HCT116 (cell line): ENCODE measurements around the gene DMD. TPM values are rescaled to one million over a fixed set of nuclear protein-coding genes. Genes with fewer than 3 reads are reported as not detected.

Experiments
- ATAC-seq: fragments of 200-7000 bp; cut with Tn5 transposase; 2 replicates; pipeline ENCODE4 v1.9.1; 2020; ENCODE audit warnings: mild to moderate bottlenecking, moderate library complexity
- BruUV-seq: library from RNA; stranded (reverse); fragments of 400-500 nt; replicated peaks from 2 replicates; lab custom pipeline; 2021; lab: Mats Ljungman, UMichigan
- CTCF ChIA-PET: fragments of 300-600 bp; sonication (Branson Sonifier 250); formaldehyde crosslinking; loops from one replicate; lab custom pipeline; 2021; ENCODE audit warnings: antibody characterized with exemption; lab: Charles Lee
- POLR2A ChIA-PET: fragments of 300-600, 350-600 bp; sonication (Branson Sonifier 250); formaldehyde crosslinking; loops from one replicate; lab custom pipeline; 2021; ENCODE audit warnings: antibody characterized with exemption; lab: Charles Lee
- RAD21 ChIA-PET, 2 experiments: fragments of 300-600 bp; sonication (Branson Sonifier 250); formaldehyde crosslinking; loops; one replicate each; lab custom pipeline; 2023; ENCODE audit warnings: low total read pairs in 2 of 2; ENCODE audit not compliant: uncharacterized antibody in 2 of 2, unreplicated experiment in 2 of 2, low non-redundant PET in 1 of 2; lab: Charles Lee
- DNase-seq: peaks from one replicate; pipeline ENCODE4 v3.0.0-alpha.2; 2010; ENCODE audit warnings: low read depth, low spot score
- H2AFZ ChIP-seq: fragments of 200-600 bp; shearing (Covaris generic), sonication (generic); 2 replicates; pipeline ENCODE4 v1.6.1; 2017; ENCODE audit warnings: low read depth, mixed run types, mixed read lengths, antibody characterized with exemption, low read length; ENCODE audit not compliant: poor library complexity, severe bottlenecking
- H3K27ac ChIP-seq: 2 replicates; pipeline ENCODE4 v1.5.1; 2012; ENCODE audit warnings: low read depth, low read length
- H3K27me3 ChIP-seq: fragments of 200-600 bp; sonication (generic); 2 replicates; pipeline ENCODE4 v1.6.1; 2016; ENCODE audit warnings: mixed run types, low read length, mixed read lengths; ENCODE audit not compliant: insufficient read depth
- H3K36me3 ChIP-seq, 2 experiments: fragments of 200-500 bp in 1 of 2; fragments of 200-600 bp in 1 of 2; sonication (Bioruptor generic) in 1 of 2; sonication (generic) in 1 of 2; 2 replicates each; pipeline versions ENCODE4 v1.5.1 to v1.6.1; 2014 to 2016; ENCODE audit warnings: low read length in 2 of 2, inconsistent platforms in 1 of 2, mixed read lengths in 1 of 2, mixed run types in 1 of 2; ENCODE audit not compliant: insufficient read depth in 2 of 2, control insufficient read depth in 1 of 2
- H3K4me1 ChIP-seq, 2 experiments: fragments of 200-600 bp in 1 of 2; sonication (generic) in 1 of 2; 2 replicates each; pipeline versions ENCODE4 v1.5.1 to v1.6.1; 2012 to 2017; ENCODE audit warnings: low read length in 2 of 2, inconsistent platforms in 1 of 2, mild to moderate bottlenecking in 1 of 2, mixed read lengths in 1 of 2, mixed run types in 1 of 2, moderate library complexity in 1 of 2; ENCODE audit not compliant: insufficient read depth in 2 of 2, control insufficient read depth in 1 of 2
- H3K4me2 ChIP-seq: fragments of 200-600 bp; sonication (generic); 2 replicates; pipeline ENCODE4 v1.6.1; 2017; ENCODE audit warnings: mixed run types, low read length, mixed read lengths
- H3K4me3 ChIP-seq, 2 experiments: fragments of 200-600 bp in 1 of 2; sonication (generic) in 1 of 2; replicated peaks in 1 of 2; 2 replicates each; pipeline ENCODE4 v1.5.1; 2011 to 2016; ENCODE audit warnings: low read length in 2 of 2, control low read depth in 1 of 2, low read depth in 1 of 2, mild to moderate bottlenecking in 1 of 2, mixed read lengths in 1 of 2, mixed run types in 1 of 2
- H3K79me2 ChIP-seq: fragments of 200-600 bp; sonication (generic); 2 replicates; pipeline ENCODE4 v1.6.1; 2017; ENCODE audit warnings: mild to moderate bottlenecking, mixed run types, low read length, moderate library complexity, mixed read lengths; ENCODE audit not compliant: insufficient read depth
- H3K9ac ChIP-seq: fragments of 200-600 bp; sonication (generic); 2 replicates; pipeline ENCODE4 v1.6.1; 2016; ENCODE audit warnings: low read length, mixed read lengths
- H3K9me2 ChIP-seq: fragments of 200-600 bp; sonication (generic), shearing (Covaris generic); 2 replicates; pipeline ENCODE4 v1.6.1; 2017; ENCODE audit warnings: mixed run types, mild to moderate bottlenecking, moderate library complexity; ENCODE audit not compliant: insufficient read depth
- H3K9me3 ChIP-seq, 2 experiments: fragments of 200-500 bp in 1 of 2; fragments of 200-600 bp in 1 of 2; sonication (Bioruptor generic) in 1 of 2; sonication (generic) in 1 of 2; 2 replicates each; pipeline ENCODE4 v1.6.1; 2014 to 2017; ENCODE audit warnings: low read length in 2 of 2, mixed read lengths in 2 of 2, inconsistent platforms in 1 of 2, low read depth in 1 of 2, mild to moderate bottlenecking in 1 of 2, mixed run types in 1 of 2, moderate library complexity in 1 of 2; ENCODE audit not compliant: control insufficient read depth in 1 of 2, insufficient read depth in 1 of 2
- H4K20me1 ChIP-seq: fragments of 200-600 bp; sonication (generic), shearing (Covaris generic); 2 replicates; pipeline ENCODE4 v1.6.1; 2017; ENCODE audit warnings: mixed run types, mild to moderate bottlenecking, moderate library complexity; ENCODE audit not compliant: insufficient read depth
- CBX3 ChIP-seq: IDR thresholded peaks from 2 replicates; pipeline ENCODE4 v1.6.1; 2012; ENCODE audit warnings: low read depth
- CTCF ChIP-seq, 3 experiments: fragments of 200-600 bp in 1 of 3; sonication (generic) in 1 of 3; IDR thresholded peaks in 2 of 3; conservative IDR thresholded peaks in 1 of 3; 2 replicates each; pipeline ENCODE4 v1.5.1; 2012 to 2017; ENCODE audit warnings: low read depth in 2 of 3, low read length in 2 of 3, antibody characterized with exemption in 1 of 3, borderline replicate concordance in 1 of 3, control low read depth in 1 of 3, mild to moderate bottlenecking in 1 of 3, mixed read lengths in 1 of 3, mixed run types in 1 of 3, moderate library complexity in 1 of 3; ENCODE audit not compliant: insufficient read depth in 1 of 3
- EGR1 ChIP-seq: IDR thresholded peaks from 2 replicates; pipeline ENCODE4 v1.6.1; 2012; ENCODE audit warnings: low read depth
- EZH2 ChIP-seq: fragments of 200-600 bp; sonication (generic); IDR thresholded peaks from 2 replicates; pipeline ENCODE4 v1.6.1; 2017; ENCODE audit warnings: antibody characterized with exemption, mixed run types
- EZH2phosphoT487 ChIP-seq: fragments of 200-600 bp; IDR thresholded peaks from 2 replicates; pipeline ENCODE4 v1.6.1; 2018; ENCODE audit warnings: antibody characterized with exemption, borderline replicate concordance
- FOSL1 ChIP-seq: IDR thresholded peaks from 2 replicates; pipeline ENCODE4 v1.6.1; 2012; ENCODE audit warnings: low read depth
- JUND ChIP-seq: IDR thresholded peaks from 2 replicates; pipeline ENCODE4 v1.6.1; 2012
- MAX ChIP-seq: IDR thresholded peaks from 2 replicates; pipeline ENCODE4 v1.6.1; 2012
- POLR2A ChIP-seq: IDR thresholded peaks from 2 replicates; pipeline ENCODE4 v1.7.0; 2011; ENCODE audit warnings: borderline replicate concordance; ENCODE audit not compliant: insufficient read depth, insufficient read length; ENCODE audit errors: extremely low read depth
- POLR2AphosphoS5 ChIP-seq: IDR thresholded peaks from 2 replicates; pipeline ENCODE4 v1.6.1; 2011; ENCODE audit warnings: mild to moderate bottlenecking, low read depth, low read length, moderate library complexity
- REST ChIP-seq: IDR thresholded peaks from 2 replicates; pipeline ENCODE4 v1.6.1; 2012; ENCODE audit warnings: low read depth
- SIN3A ChIP-seq: IDR thresholded peaks from 2 replicates; pipeline ENCODE4 v1.6.1; 2012; ENCODE audit warnings: low read depth
- TCF7L2 ChIP-seq: IDR thresholded peaks from 2 replicates; pipeline ENCODE4 v1.7.0; 2011; ENCODE audit warnings: borderline replicate concordance, inconsistent platforms; ENCODE audit not compliant: insufficient read depth, insufficient read length; ENCODE audit errors: extremely low read depth
- YY1 ChIP-seq: IDR thresholded peaks from 2 replicates; pipeline ENCODE4 v1.6.1; 2011; ENCODE audit warnings: low read length, low read depth, moderate library complexity, mild to moderate bottlenecking; ENCODE audit not compliant: insufficient replicate concordance; ENCODE audit errors: extremely low read depth
- ZFX ChIP-seq: fragments of 450-650 bp; IDR thresholded peaks from 2 replicates; pipeline ENCODE4 v1.6.1; 2017
- ZNF274 ChIP-seq: fragments of 200-500 bp; sonication (Bioruptor generic); IDR thresholded peaks from 2 replicates; pipeline ENCODE4 v1.6.1; 2014; ENCODE audit warnings: mild to moderate bottlenecking, low read depth, low read length, inconsistent platforms
- intact Hi-C: fragments of 100-400 bp; cut with micrococcal nuclease; formaldehyde crosslinking; loops from 2 replicates; pipeline ENCODE4 v1.10.0; 2022
- total RNA-seq: library from RNA; stranded (reverse); gene quantifications from one replicate; pipeline ENCODE4 v1.2.1, GENCODE V29; 2021; ENCODE audit not compliant: unreplicated experiment

DMD gene
- total RNA-seq, 1 experiment from 2014 or later = 0.05 TPM

GRCh38 chrX:31506928-31507327, 1704.4 kb downstream of the DMD start:
- no peaks in the 10 kb centered on the region for H3K9me2 ChIP-seq
- no peaks in the 10 kb centered on the region for H4K20me1 ChIP-seq
- no peak for DNase-seq
- H3K4me1 ChIP-seq = no peaks in the 10 kb centered on the region
- ChIA-PET POLR2A (no interaction called here), RAD21 (no interaction called here), CTCF (no interaction called here)
- TF ChIP-seq POLR2AphosphoS5 (no peak), POLR2A (no peak), FOSL1 (no peak), EZH2phosphoT487 (no peak), TCF7L2 (no peak), CTCF (IDR thresholded peaks at IDR 0.05 in 2 of 3, conservative IDR thresholded peaks at IDR 0.05 in 1 of 3; ENCODE audit: borderline replicate concordance in 1 of 3, insufficient read depth in 1 of 3, low read depth in 2 of 3, low read length in 2 of 3) (no peak), CBX3 (no peak), JUND (no peak), EGR1 (no peak), REST (no peak), ZNF274 (no peak), SIN3A (no peak), ZFX (no peak), YY1 (no peak), EZH2 (no peak), MAX (no peak)
- H3K4me3 ChIP-seq = no peak overlapping the region
- no peaks in the 10 kb centered on the region for H3K36me3 ChIP-seq
- ATAC-seq = no peak
- no peaks in the 10 kb centered on the region for H3K79me2 ChIP-seq
- intact Hi-C loops = no loop called here
- no peak overlapping the region for H3K9ac ChIP-seq
- no TSS peak for BruUV-seq
- no peak overlapping the region for H3K4me2 ChIP-seq
- H3K27ac ChIP-seq = no peak overlapping the region
- H3K27me3 ChIP-seq = no peaks in the 10 kb centered on the region
- no peaks in the 10 kb centered on the region for H3K9me3 ChIP-seq
- no peak overlapping the region for H2AFZ ChIP-seq
